Parathyroid adenoma (tissue), 2 donors: ENCODE measurements around the gene TNS3.

Experiments
- H2AFZ ChIP-seq: fragments of 300-600 bp; sonication (generic); one replicate; pipeline ENCODE4 v1.7.0; 2017; ENCODE audit warnings: antibody characterized with exemption, mild to moderate bottlenecking
- H3K27ac ChIP-seq: fragments of 300-600 bp; sonication (generic); one replicate; pipeline ENCODE4 v1.7.0; 2017
- H3K27me3 ChIP-seq: fragments of 300-600 bp; sonication (generic); one replicate; pipeline ENCODE4 v1.7.0; 2017; ENCODE audit warnings: low read length; ENCODE audit not compliant: control insufficient read depth, insufficient read depth
- H3K36me3 ChIP-seq: fragments of 300-600 bp; sonication (generic); one replicate; pipeline ENCODE4 v1.7.0; 2017; ENCODE audit warnings: low read length; ENCODE audit not compliant: control insufficient read depth, insufficient read depth
- H3K4me1 ChIP-seq: fragments of 300-600 bp; sonication (generic); one replicate; pipeline ENCODE4 v1.7.0; 2017; ENCODE audit warnings: control low read depth
- H3K4me2 ChIP-seq: fragments of 300-600 bp; sonication (generic); one replicate; pipeline ENCODE4 v1.7.0; 2017; ENCODE audit warnings: low read length
- H3K4me3 ChIP-seq: fragments of 300-600 bp; sonication (generic); one replicate; pipeline ENCODE4 v1.7.0; 2017; ENCODE audit warnings: low read depth, low read length
- H3K79me2 ChIP-seq: fragments of 300-600 bp; sonication (generic); one replicate; pipeline ENCODE4 v1.7.0; 2017; ENCODE audit warnings: control low read depth
- H3K9ac ChIP-seq: fragments of 300-600 bp; sonication (generic); one replicate; pipeline ENCODE4 v1.7.0; 2017; ENCODE audit warnings: mild to moderate bottlenecking
- H3K9me3 ChIP-seq: fragments of 300-600 bp; sonication (generic); one replicate; pipeline ENCODE4 v1.7.0; 2017; ENCODE audit warnings: low read length; ENCODE audit not compliant: control insufficient read depth
- TF ChIP-seq, protein P1 (sequence below): fragments of 300-600 bp; sonication (generic); IDR thresholded peaks from one replicate; pipeline ENCODE4 v1.7.0; 2017; ENCODE audit warnings: antibody characterized with exemption, mild to moderate bottlenecking
- donor health status: primary hyperparathyroidism.

Gene TNS3

DNA sequence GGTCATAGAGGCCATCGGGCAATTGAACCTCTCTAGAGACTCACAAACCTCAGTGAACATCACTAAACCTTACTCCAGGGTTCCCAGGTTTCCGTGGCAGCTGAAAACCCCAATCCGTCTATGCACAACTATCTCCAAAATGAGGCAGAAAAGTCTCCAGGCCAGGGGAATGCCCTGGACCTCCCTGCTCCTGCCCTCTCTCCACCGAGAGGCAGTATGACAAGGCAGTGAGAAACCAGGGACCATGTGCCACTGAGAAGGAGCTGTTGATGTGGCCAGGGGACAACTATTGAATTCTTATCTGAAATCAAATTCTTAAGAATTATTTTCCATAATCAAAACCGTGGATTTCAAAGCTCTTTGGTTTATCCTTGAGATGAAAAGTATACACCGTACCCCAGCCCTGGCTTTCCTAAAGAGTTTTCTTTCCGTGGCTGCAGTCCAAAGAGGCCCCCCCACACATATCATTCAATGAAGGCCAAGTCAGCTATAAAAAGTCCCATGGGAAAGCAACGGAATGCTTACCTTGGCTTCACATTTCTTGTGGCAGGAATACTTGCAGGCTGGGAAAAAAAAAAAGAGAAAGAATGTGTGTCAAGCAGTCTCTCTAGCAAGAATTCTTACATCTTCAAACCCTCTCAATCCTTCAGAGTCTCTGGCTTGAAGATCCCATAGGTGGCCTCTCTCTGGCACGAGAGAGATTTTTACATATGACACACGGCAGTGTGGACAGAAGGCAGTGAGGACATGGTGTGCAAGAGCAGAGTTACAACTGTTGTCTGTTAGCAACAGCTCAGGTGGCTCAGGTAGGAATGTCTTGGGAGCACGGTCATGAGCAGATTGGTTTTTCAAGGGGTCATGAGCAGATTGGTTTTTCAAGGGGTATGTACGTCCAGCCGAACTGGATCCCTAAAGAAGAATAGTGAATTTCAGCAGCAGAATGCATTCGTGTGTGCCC lies 75.2 kb downstream of the TNS3 start:
- no peak overlapping the region for H2AFZ ChIP-seq
- no peaks in the 10 kb centered on the region for H3K36me3 ChIP-seq
- no peaks in the 10 kb centered on the region for H3K9me3 ChIP-seq
- H3K79me2 ChIP-seq = peaks cover 32% of the 10 kb centered on the region
- no peak overlapping the region for H3K4me3 ChIP-seq
- peaks cover 28% of the 10 kb centered on the region for H3K4me1 ChIP-seq
- no peak overlapping the region for H3K4me2 ChIP-seq
- TF ChIP-seq, protein P1, sequence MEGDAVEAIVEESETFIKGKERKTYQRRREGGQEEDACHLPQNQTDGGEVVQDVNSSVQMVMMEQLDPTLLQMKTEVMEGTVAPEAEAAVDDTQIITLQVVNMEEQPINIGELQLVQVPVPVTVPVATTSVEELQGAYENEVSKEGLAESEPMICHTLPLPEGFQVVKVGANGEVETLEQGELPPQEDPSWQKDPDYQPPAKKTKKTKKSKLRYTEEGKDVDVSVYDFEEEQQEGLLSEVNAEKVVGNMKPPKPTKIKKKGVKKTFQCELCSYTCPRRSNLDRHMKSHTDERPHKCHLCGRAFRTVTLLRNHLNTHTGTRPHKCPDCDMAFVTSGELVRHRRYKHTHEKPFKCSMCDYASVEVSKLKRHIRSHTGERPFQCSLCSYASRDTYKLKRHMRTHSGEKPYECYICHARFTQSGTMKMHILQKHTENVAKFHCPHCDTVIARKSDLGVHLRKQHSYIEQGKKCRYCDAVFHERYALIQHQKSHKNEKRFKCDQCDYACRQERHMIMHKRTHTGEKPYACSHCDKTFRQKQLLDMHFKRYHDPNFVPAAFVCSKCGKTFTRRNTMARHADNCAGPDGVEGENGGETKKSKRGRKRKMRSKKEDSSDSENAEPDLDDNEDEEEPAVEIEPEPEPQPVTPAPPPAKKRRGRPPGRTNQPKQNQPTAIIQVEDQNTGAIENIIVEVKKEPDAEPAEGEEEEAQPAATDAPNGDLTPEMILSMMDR = no peak
- H3K27ac ChIP-seq = no peak overlapping the region
- no peaks in the 10 kb centered on the region for H3K27me3 ChIP-seq
- no peak overlapping the region for H3K9ac ChIP-seq

DNA sequence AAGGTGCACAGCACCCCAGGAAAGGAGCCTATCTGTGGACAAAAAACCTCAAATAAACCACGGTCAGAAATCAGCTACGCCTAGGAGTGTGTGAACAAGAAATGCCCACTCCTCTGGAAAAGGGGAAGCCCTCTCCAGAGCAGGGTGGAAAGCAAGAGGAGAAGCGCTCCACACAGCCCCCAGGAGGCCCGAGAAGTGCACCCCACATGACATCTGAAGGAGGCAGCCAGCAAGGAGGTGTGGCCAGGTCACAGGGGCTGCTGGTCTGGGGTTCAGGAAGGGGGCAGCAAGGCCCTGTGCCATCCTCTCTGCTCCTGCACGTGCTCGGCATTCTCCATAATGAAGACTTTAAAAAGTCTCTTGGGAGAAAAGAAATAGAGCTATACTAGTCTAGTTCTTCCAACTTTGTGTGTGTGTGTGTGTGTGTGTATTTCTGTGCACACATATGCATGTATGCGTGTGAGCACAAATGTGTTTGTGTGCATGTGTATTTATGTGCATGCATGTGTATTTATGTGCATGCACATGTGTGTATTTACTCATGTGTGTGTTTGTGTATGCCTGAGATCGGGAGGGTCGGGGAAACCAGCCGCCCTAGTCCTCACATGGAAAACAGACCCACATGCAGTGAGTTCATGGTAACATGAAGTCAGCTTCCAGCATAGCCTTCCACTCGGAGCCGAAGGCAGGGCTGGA lies 76.5 kb downstream of the TNS3 start:
- Histone ChIP-seq H2AFZ (no peak overlapping the region), H3K27me3 (no peaks in the 10 kb centered on the region), H3K4me2 (no peak overlapping the region), H3K4me3 (no peak overlapping the region), H3K9me3 (no peaks in the 10 kb centered on the region), H3K9ac (no peak overlapping the region), H3K4me1 (peaks cover 25% of the 10 kb centered on the region), H3K27ac (no peak overlapping the region), H3K36me3 (no peaks in the 10 kb centered on the region), H3K79me2 (peaks cover 32% of the 10 kb centered on the region)
- TF ChIP-seq, protein P1 = no peak

DNA sequence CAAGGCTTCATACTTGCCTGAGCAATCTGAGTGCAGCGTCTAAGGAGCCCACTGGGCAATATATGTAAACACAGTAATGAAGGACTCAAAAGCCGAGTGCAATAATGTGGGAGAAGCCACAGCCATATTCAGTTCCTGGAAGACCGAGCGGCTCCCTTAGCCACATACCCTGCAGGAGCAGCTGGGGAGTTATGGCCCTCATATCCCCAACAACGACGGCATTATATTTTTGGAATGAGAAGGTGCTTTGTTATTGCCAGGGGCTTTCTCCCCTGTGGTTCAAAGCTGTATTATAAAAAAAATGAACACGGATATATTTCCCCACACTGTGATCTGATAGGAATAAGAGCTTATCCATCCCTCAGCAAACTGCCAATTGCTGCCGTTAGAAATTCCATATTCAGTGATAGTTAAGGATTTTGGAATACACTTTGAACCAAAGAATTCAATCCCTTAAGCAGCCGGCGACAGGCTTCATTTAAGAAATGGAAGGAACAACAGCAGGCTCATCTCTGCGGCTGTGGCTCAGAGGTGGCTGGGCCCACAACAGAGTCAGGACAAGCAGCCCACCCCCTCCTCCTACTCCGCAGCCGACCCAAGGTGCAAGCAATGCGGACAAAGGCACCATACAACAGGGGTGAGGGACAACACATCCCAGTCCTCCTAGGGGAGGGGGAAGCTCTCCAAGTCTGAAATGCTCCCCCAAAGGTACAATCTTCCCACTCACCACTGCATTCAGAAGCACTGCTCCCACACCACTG lies 77.2 kb downstream of the TNS3 start:
- no peaks in the 10 kb centered on the region for H3K9me3 ChIP-seq
- no peaks in the 10 kb centered on the region for H3K27me3 ChIP-seq
- H3K4me2 ChIP-seq = no peak overlapping the region
- no peak overlapping the region for H2AFZ ChIP-seq
- peaks cover 32% of the 10 kb centered on the region for H3K79me2 ChIP-seq
- no peaks in the 10 kb centered on the region for H3K36me3 ChIP-seq
- H3K4me1 ChIP-seq = peaks cover 25% of the 10 kb centered on the region
- H3K4me3 ChIP-seq = no peak overlapping the region
- TF ChIP-seq, protein P1 = no peak
- no peak overlapping the region for H3K9ac ChIP-seq
- no peak overlapping the region for H3K27ac ChIP-seq

DNA sequence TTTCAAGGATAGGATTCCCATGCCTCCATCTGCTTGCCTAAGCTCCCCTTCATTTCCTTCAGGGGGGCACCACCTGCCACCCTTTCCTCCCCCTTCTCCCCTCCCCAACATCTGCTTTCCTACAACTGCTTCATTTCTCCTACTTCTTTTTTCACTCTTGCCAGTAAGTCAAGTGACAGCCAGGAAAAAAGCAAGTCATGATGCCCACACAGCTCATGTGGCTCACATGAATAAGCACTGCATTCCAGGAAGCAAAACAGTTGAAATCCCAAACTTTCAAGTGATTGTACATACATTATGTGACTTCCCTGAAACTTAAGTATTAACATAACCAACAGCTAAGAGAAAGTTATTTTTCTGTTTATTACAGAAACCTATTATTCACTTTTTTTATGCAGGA lies 78.6 kb downstream of the TNS3 start:
- Histone ChIP-seq H3K27me3 (no peaks in the 10 kb centered on the region), H3K36me3 (no peaks in the 10 kb centered on the region), H2AFZ (no peak overlapping the region), H3K79me2 (peaks cover 24% of the 10 kb centered on the region), H3K27ac (no peak overlapping the region), H3K4me1 (peaks cover 23% of the 10 kb centered on the region), H3K9me3 (no peaks in the 10 kb centered on the region), H3K9ac (no peak overlapping the region), H3K4me2 (no peak overlapping the region), H3K4me3 (no peak overlapping the region)
- TF ChIP-seq, protein P1 = no peak
